ENCODE results near the gene SHKBP1.
A peak's percentile ranks its signal among the peaks of the same experiment; 100 is the strongest.
"Not testable (repeated sequence)": the region's sequence is repeated elsewhere in the genome, so short reads cannot be mapped to it uniquely, and the experiment has no call there.

Gene SHKBP1

DNA sequence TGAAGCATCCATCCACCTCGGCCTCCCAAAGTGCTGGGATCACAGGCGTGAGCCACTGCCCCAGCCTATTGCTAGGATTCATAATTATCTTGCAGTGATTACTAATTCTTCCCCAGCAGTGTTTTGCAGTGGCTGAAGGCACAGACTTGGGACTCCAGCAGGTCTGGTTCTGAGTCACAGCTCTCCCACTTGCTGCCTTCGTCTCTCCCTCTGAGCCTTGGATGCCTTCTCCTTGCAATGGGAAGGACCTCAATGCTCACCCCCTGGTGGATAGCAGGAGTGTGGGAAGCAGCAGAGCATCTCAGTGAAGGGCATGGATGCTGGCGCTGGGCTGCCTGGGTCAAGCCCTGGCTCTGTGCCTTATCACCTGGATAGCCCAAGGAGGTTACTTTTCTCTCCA lies 37.6 kb upstream of the SHKBP1 start:
- peaks cover 14 to 16% of the 10 kb centered on the region in 2 experiments for H3K27me3 ChIP-seq (ENCODE audit: control insufficient read depth in 1 of 2, insufficient read depth in 1 of 2, low read length in 2 of 2)
- WGBS = 77% methylated on average over 4 of the region's 4 CpGs
- no peaks in the 10 kb centered on the region for H3K9me3 ChIP-seq (ENCODE audit: control insufficient read depth, low read length)
- peak; percentile 18 for DNase-seq
- no peaks in the 10 kb centered on the region for H3K36me3 ChIP-seq (ENCODE audit: control insufficient read depth in 1 of 2, insufficient read depth in 2 of 2, low read depth in 1 of 2, low read length in 2 of 2)
- H3K4me3 ChIP-seq (ENCODE audit: insufficient read depth in 1 of 2, low read depth in 1 of 2, low read length in 2 of 2) = no peak overlapping the region
- no peak overlapping the region for H2AFZ ChIP-seq (ENCODE audit: low read depth, low read length)
- peaks cover 2% of the 10 kb centered on the region for H3K4me1 ChIP-seq (ENCODE audit: control insufficient read depth, insufficient read depth, low read depth, low read length)
- no peaks in the 10 kb centered on the region for H3K79me1 ChIP-seq (replicated peaks; ENCODE audit: low read length, poor library complexity, severe bottlenecking)
- H2BK120ac ChIP-seq (ENCODE audit: low read depth, low read length) = no peak overlapping the region
- H2BK5ac ChIP-seq (ENCODE audit: low read depth, low read length, poor library complexity, severe bottlenecking) = no peak overlapping the region
- no peak overlapping the region for H2BK12ac ChIP-seq (ENCODE audit: low read length in 2 of 2)
- no peak overlapping the region for H3K9ac ChIP-seq (ENCODE audit: low read length)
- no peak overlapping the region for H3K4ac ChIP-seq (ENCODE audit: low read depth in 1 of 2, low read length in 2 of 2)
- H3K23ac ChIP-seq (ENCODE audit: low read length in 2 of 2) = no peak overlapping the region
- H4K91ac ChIP-seq (ENCODE audit: low read length) = no peak overlapping the region
- no peak overlapping the region for H3K18ac ChIP-seq (ENCODE audit: low read depth in 1 of 2, low read length in 2 of 2)
- H3K14ac ChIP-seq (ENCODE audit: low read length in 2 of 2) = no peak overlapping the region
- H3K27ac ChIP-seq (ENCODE audit: low read length, poor library complexity, severe bottlenecking) = no peak overlapping the region
- no peak overlapping the region for H2BK15ac ChIP-seq (ENCODE audit: low read depth, poor library complexity, severe bottlenecking)
- H3K4me2 ChIP-seq (ENCODE audit: low read length, poor library complexity, severe bottlenecking) = no peak overlapping the region
- no peak overlapping the region for H2AK5ac ChIP-seq (ENCODE audit: low read length, severe bottlenecking)
- H4K8ac ChIP-seq (ENCODE audit: low read length) = no peak overlapping the region

DNA sequence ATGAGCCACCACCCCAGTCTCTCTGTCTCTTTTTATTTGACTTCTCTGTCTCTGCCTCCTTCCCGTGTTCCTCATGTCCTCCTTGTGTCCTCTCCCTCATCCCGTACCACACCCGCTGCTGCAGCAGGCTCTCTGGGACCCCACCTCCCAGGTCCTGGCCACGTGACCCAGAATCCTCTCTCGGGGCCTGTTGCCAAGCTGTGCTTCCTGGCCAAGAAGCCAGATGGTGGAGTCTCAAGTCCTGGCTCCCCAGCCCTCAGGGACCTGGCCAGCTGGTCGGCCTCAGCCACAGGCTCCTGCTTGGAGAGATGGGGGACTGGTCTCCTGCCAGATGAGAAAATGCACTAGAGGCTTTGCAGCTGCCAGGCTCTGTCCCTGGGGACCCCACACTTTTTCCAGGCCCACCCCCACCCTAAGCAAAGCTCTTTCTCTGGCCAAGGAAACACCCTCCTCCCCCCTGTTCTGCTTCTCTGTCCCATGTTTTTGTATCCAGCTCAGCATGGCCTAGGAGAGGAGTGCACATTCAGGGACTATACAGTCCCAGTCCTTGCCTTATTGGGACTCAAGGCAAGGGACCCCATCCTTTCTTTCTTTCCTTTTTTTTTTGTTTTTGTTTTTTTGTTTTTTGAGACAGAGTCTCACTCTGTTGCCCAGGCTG lies 34.3 kb upstream of the SHKBP1 start:
- no peak overlapping the region for H3K23ac ChIP-seq (ENCODE audit: low read length in 2 of 2)
- WGBS = 69% methylated on average over 6 of the region's 6 CpGs

DNA sequence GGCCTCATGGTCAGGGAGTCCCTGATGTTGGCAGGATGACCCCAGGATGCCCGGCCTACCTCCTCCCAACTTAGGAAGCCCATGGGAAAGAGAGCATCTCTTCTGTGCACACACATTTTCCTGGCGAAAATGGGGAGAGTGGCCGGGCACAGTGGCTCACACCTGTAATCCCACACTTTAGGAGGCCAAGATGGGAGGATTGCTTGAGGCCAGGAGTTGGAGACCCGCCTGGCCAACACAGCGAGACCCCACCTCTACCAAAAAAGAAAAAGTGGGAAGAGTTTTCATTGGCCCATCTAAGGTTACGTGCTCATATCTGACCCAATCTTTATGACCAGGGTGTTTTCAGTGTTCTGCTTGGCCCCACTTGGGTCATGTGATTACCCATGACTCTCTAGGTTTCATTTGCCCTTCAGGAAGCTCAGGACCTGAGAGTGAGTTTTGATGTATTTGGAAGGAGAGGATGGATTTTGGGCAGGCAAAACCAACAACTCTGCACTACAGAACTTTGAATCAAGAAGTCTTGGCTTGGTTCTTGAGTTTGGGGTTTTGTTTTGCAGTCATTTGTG lies 33.6 kb upstream of the SHKBP1 start:
- Histone ChIP-seq H3K79me1 (replicated peaks; ENCODE audit: low read length, poor library complexity, severe bottlenecking) (no peaks in the 10 kb centered on the region), H2AK5ac (ENCODE audit: low read length, severe bottlenecking) (no peak overlapping the region)

More for the DNA sequence above, 34.3 kb upstream of the SHKBP1 start:
- Histone ChIP-seq H3K36me3 (ENCODE audit: control insufficient read depth in 1 of 2, insufficient read depth in 2 of 2, low read depth in 1 of 2, low read length in 2 of 2) (no peaks in the 10 kb centered on the region), H2BK15ac (ENCODE audit: low read depth, poor library complexity, severe bottlenecking) (no peak overlapping the region), H3K9me3 (ENCODE audit: control insufficient read depth, low read length) (no peaks in the 10 kb centered on the region), H3K27ac (ENCODE audit: low read length, poor library complexity, severe bottlenecking) (no peak overlapping the region), H2BK12ac (ENCODE audit: low read length in 2 of 2) (no peak overlapping the region), H4K8ac (ENCODE audit: low read length) (no peak overlapping the region), H2BK5ac (ENCODE audit: low read depth, low read length, poor library complexity, severe bottlenecking) (no peak overlapping the region), H3K14ac (ENCODE audit: low read length in 2 of 2) (peak overlapping the region in 1 of 2 experiments; percentile 15), H2AK5ac (ENCODE audit: low read length, severe bottlenecking) (no peak overlapping the region), H3K4me2 (ENCODE audit: low read length, poor library complexity, severe bottlenecking) (no peak overlapping the region), H3K9ac (ENCODE audit: low read length) (no peak overlapping the region), H3K4ac (ENCODE audit: low read depth in 1 of 2, low read length in 2 of 2) (no peak overlapping the region), H2AFZ (ENCODE audit: low read depth, low read length) (peak overlapping the region; percentile 23), H3K79me1 (replicated peaks; ENCODE audit: low read length, poor library complexity, severe bottlenecking) (no peaks in the 10 kb centered on the region), H4K91ac (ENCODE audit: low read length) (no peak overlapping the region), H3K18ac (ENCODE audit: low read depth in 1 of 2, low read length in 2 of 2) (no peak overlapping the region), H2BK120ac (ENCODE audit: low read depth, low read length) (no peak overlapping the region), H3K27me3 (ENCODE audit: control insufficient read depth in 1 of 2, insufficient read depth in 1 of 2, low read length in 2 of 2) (peaks cover 6 to 8% of the 10 kb centered on the region in 2 experiments), H3K4me1 (ENCODE audit: control insufficient read depth, insufficient read depth, low read depth, low read length) (peaks cover 2% of the 10 kb centered on the region), H3K4me3 (ENCODE audit: insufficient read depth in 1 of 2, low read depth in 1 of 2, low read length in 2 of 2) (no peak overlapping the region)
- DNase-seq = peak; percentile 17

GRCh38 chr19:40546153-40546841 lies 30.4 kb upstream of the SHKBP1 start:
- H3K27ac ChIP-seq (ENCODE audit: low read length, poor library complexity, severe bottlenecking); H3K18ac ChIP-seq (ENCODE audit: low read depth in 1 of 2, low read length in 2 of 2); DNase-seq; H2BK120ac ChIP-seq (ENCODE audit: low read depth, low read length); H3K14ac ChIP-seq (ENCODE audit: low read length in 2 of 2); H3K4ac ChIP-seq (ENCODE audit: low read depth in 1 of 2, low read length in 2 of 2); H3K9me3 ChIP-seq (ENCODE audit: control insufficient read depth, low read length); H3K23ac ChIP-seq (ENCODE audit: low read length in 2 of 2); H4K91ac ChIP-seq (ENCODE audit: low read length); H2AFZ ChIP-seq (ENCODE audit: low read depth, low read length); H3K9ac ChIP-seq (ENCODE audit: low read length); H4K8ac ChIP-seq (ENCODE audit: low read length); H2BK15ac ChIP-seq (ENCODE audit: low read depth, poor library complexity, severe bottlenecking); H3K4me1 ChIP-seq (ENCODE audit: control insufficient read depth, insufficient read depth, low read depth, low read length); H2AK5ac ChIP-seq (ENCODE audit: low read length, severe bottlenecking); H3K4me3 ChIP-seq (ENCODE audit: insufficient read depth in 1 of 2, low read depth in 1 of 2, low read length in 2 of 2); H2BK12ac ChIP-seq (ENCODE audit: low read length in 2 of 2); H2BK5ac ChIP-seq (ENCODE audit: low read depth, low read length, poor library complexity, severe bottlenecking); H3K79me1 ChIP-seq (replicated peaks; ENCODE audit: low read length, poor library complexity, severe bottlenecking); H3K36me3 ChIP-seq (ENCODE audit: control insufficient read depth in 1 of 2, insufficient read depth in 2 of 2, low read depth in 1 of 2, low read length in 2 of 2); H3K4me2 ChIP-seq (ENCODE audit: low read length, poor library complexity, severe bottlenecking): not testable (repeated sequence)
- H3K27me3 ChIP-seq (ENCODE audit: control insufficient read depth in 1 of 2, insufficient read depth in 1 of 2, low read length in 2 of 2) = peaks cover 15 to 25% of the 10 kb centered on the region in 2 experiments
- 25% methylated on average over 1 of the region's 3 CpGs for WGBS

More for the DNA sequence above, 33.6 kb upstream of the SHKBP1 start:
- no peaks in the 10 kb centered on the region for H3K36me3 ChIP-seq (ENCODE audit: control insufficient read depth in 1 of 2, insufficient read depth in 2 of 2, low read depth in 1 of 2, low read length in 2 of 2)
- no peak overlapping the region for H2BK5ac ChIP-seq (ENCODE audit: low read depth, low read length, poor library complexity, severe bottlenecking)
- H3K27me3 ChIP-seq (ENCODE audit: control insufficient read depth in 1 of 2, insufficient read depth in 1 of 2, low read length in 2 of 2) = peaks cover 0 to 3% of the 10 kb centered on the region in 2 experiments
- peak overlapping the region in 1 of 2 experiments; percentile 40 for H3K23ac ChIP-seq (ENCODE audit: low read length in 2 of 2)
- H4K8ac ChIP-seq (ENCODE audit: low read length) = no peak overlapping the region
- no peak overlapping the region for H3K18ac ChIP-seq (ENCODE audit: low read depth in 1 of 2, low read length in 2 of 2)
- H3K4me1 ChIP-seq (ENCODE audit: control insufficient read depth, insufficient read depth, low read depth, low read length) = peaks cover 2% of the 10 kb centered on the region
- no peak overlapping the region for H3K9ac ChIP-seq (ENCODE audit: low read length)
- H4K91ac ChIP-seq (ENCODE audit: low read length) = no peak overlapping the region
- no peak for DNase-seq
- peak overlapping the region in 1 of 2 experiments; percentile 36 for H3K14ac ChIP-seq (ENCODE audit: low read length in 2 of 2)
- H3K4ac ChIP-seq (ENCODE audit: low read depth in 1 of 2, low read length in 2 of 2) = no peak overlapping the region
- no peak overlapping the region for H2BK120ac ChIP-seq (ENCODE audit: low read depth, low read length)
- H3K4me3 ChIP-seq (ENCODE audit: insufficient read depth in 1 of 2, low read depth in 1 of 2, low read length in 2 of 2) = no peak overlapping the region
- H3K27ac ChIP-seq (ENCODE audit: low read length, poor library complexity, severe bottlenecking) = no peak overlapping the region
- no peaks in the 10 kb centered on the region for H3K9me3 ChIP-seq (ENCODE audit: control insufficient read depth, low read length)
- H2AFZ ChIP-seq (ENCODE audit: low read depth, low read length) = no peak overlapping the region
- no peak overlapping the region for H2BK15ac ChIP-seq (ENCODE audit: low read depth, poor library complexity, severe bottlenecking)
- no peak overlapping the region for H2BK12ac ChIP-seq (ENCODE audit: low read length in 2 of 2)
- WGBS = 80% methylated on average over 5 of the region's 6 CpGs
- no peak overlapping the region for H3K4me2 ChIP-seq (ENCODE audit: low read length, poor library complexity, severe bottlenecking)

All from mesenchymal stem cell (in vitro differentiated cells and primary cell).